ENCODE measurements around the gene GFOD1. TPM values are rescaled to one million over a fixed set of nuclear protein-coding genes. Genes with fewer than 3 reads are reported as not detected.
"Not testable (repeated sequence)": the region's sequence is repeated elsewhere in the genome, so short reads cannot be mapped to it uniquely, and the experiment has no call there.

The GFOD1 gene
- total RNA-seq, 1 donor from 2014 or later: 33.7 TPM

GRCh38 chr6:13513626-13514502 is 26.5 kb upstream of the GFOD1 start:
- intact Hi-C loops (cut with micrococcal nuclease): no loop called here
- ATAC-seq (no peak), DNase-seq (no peak)

GRCh38 chr6:13512900-13513299 is 25.5 kb upstream of the GFOD1 start:
- ATAC-seq: no peak
- intact Hi-C loops (cut with micrococcal nuclease): no loop called here

GRCh38 chr6:13511913-13512717 is 24.7 kb upstream of the GFOD1 start:
- no peak for DNase-seq
- peak; percentile 61 for ATAC-seq
- intact Hi-C loops (cut with micrococcal nuclease): no loop called here

More at GRCh38 chr6:13512900-13513299, 25.5 kb upstream of the GFOD1 start:
- DNase-seq: no peak

GRCh38 chr6:13511141-13511571 is 23.8 kb upstream of the GFOD1 start:
- ATAC-seq; DNase-seq; intact Hi-C loops (cut with micrococcal nuclease): not testable (repeated sequence)

- DNase-seq; ATAC-seq; intact Hi-C loops (cut with micrococcal nuclease): not testable (repeated sequence)
These were observed 23.0 kb upstream of the GFOD1 start for GRCh38 chr6:13510433-13510832.

- intact Hi-C loops (cut with micrococcal nuclease): no loop called here
- ATAC-seq: peak; percentile 58
- no peak for DNase-seq
These were observed 21.6 kb upstream of the GFOD1 start for GRCh38 chr6:13508711-13509705.

GRCh38 chr6:13507306-13507860 is 20.0 kb upstream of the GFOD1 start:
- intact Hi-C loops (cut with micrococcal nuclease): no loop called here
- DNase-seq (no peak), ATAC-seq (peak; percentile 38)

GRCh38 chr6:13505345-13505734 is 17.9 kb upstream of the GFOD1 start:
- intact Hi-C loops (cut with micrococcal nuclease): no loop called here
- no peak for ATAC-seq
- DNase-seq: no peak

GRCh38 chr6:13504611-13505344 is 17.4 kb upstream of the GFOD1 start:
- DNase-seq: no peak
- ATAC-seq: peak; percentile 40
- intact Hi-C loops (cut with micrococcal nuclease): no loop called here

- intact Hi-C loops (cut with micrococcal nuclease): no loop called here
- ATAC-seq (no peak), DNase-seq (no peak)
These were observed 13.5 kb upstream of the GFOD1 start for GRCh38 chr6:13500915-13501314.

- no peak for ATAC-seq
- no peak for DNase-seq
- intact Hi-C loops (cut with micrococcal nuclease): no loop called here
These were observed 12.9 kb upstream of the GFOD1 start for GRCh38 chr6:13500264-13500663.

- ATAC-seq (no peak), DNase-seq (no peak)
- intact Hi-C loops (cut with micrococcal nuclease): no loop called here
These were observed 9.3 kb upstream of the GFOD1 start for GRCh38 chr6:13496513-13497190.

- intact Hi-C loops (cut with micrococcal nuclease): no loop called here
- ATAC-seq (peak; percentile 70), DNase-seq (no peak)
These were observed 8.4 kb upstream of the GFOD1 start for GRCh38 chr6:13495818-13496217.

- intact Hi-C loops (cut with micrococcal nuclease): no loop called here
- DNase-seq (no peak), ATAC-seq (peak; percentile 89)
These were observed 7.8 kb upstream of the GFOD1 start for GRCh38 chr6:13495112-13495776.

GRCh38 chr6:13494137-13494536 is 6.7 kb upstream of the GFOD1 start:
- no peak for ATAC-seq
- intact Hi-C loops (cut with micrococcal nuclease): no loop called here
- no peak for DNase-seq

GRCh38 chr6:13493147-13493546 is 5.7 kb upstream of the GFOD1 start:
- intact Hi-C loops (cut with micrococcal nuclease): no loop called here
- DNase-seq (no peak), ATAC-seq (no peak)

GRCh38 chr6:13492357-13492756 is 5.0 kb upstream of the GFOD1 start:
- ATAC-seq: no peak
- intact Hi-C loops (cut with micrococcal nuclease): no loop called here
- DNase-seq: no peak

All from left ventricle myocardium superior (tissue), 1 donor.